NT2/D1 (cell line): ENCODE data around the gene PEAK1.

Experiments
- SUZ12 ChIP-seq: IDR thresholded peaks from 2 replicates; pipeline ENCODE4 v1.6.1; 2011; ENCODE audit not compliant: insufficient read length, insufficient read depth; ENCODE audit errors: extremely low read depth
- YY1 ChIP-seq: IDR thresholded peaks from 2 replicates; pipeline ENCODE4 v1.6.1; 2011; ENCODE audit not compliant: insufficient read length, insufficient read depth
- ZNF274 ChIP-seq: IDR thresholded peaks from 2 replicates; pipeline ENCODE4 v1.6.1; 2011; ENCODE audit warnings: mild to moderate bottlenecking, low read depth, low read length

DNA sequence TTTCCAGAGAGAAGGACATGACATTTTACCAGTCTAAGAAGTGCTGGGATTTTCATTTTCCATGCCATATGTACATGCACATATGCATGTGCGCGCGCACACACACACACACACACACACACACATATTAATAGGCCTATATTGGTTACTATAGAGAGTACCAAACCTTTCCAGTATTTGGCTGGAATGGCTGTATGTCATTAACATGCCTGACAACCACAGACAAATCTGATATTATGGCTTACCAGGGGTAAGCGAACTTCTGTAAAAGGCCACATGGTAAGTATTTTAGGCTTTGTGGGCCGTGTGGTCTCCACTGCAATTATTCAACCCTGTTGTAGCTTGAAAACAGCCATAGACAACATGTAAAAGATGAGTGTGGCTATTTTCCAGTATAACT lies 251.8 kb downstream of the PEAK1 start:
- TF ChIP-seq ZNF274 (no peak), YY1 (no peak), SUZ12 (no peak)
